CD4-positive, alpha-beta T cell treated with Interleukin-4 for 1 hour (primary cell): ENCODE data around the gene PTPRJ.

Source experiments
- DNase-seq, 2 donors: peaks; one replicate each; pipeline ENCODE4 v3.0.0-alpha.2; 2020 to 2022

Gene PTPRJ

DNA sequence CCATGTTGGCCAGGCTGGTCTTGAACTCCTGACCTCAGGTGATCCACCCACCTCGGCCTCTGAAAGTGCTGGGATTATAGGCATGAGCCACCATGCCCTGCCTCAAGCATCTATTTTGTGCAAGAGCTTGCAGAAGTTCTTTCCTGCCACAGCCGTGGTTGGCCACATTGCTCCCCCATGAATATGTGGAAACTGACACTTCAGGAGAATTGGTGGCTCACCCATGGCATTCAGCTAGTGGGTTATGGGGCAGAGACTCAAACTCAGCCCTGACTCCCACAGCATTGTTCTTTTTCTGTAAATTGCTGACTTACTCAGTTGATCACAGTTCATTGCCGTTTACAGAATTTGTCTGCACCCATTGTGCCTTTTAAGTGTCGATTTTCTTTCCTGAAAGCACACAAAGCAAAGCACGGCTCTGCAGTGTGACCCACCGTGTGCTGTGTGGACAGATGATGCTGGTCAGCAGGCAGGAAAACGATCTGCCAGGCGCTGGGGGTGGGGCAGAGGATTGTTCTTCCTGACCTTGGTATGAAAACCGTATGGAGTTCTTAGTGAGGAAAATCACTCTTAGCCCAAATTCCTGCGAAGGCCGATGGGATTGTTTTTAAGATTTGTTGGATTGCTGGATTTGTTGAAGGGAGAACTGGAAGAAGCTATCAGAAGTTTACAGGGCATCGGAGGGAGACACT lies 115.6 kb downstream of the PTPRJ start:
- no peak for DNase-seq

DNA sequence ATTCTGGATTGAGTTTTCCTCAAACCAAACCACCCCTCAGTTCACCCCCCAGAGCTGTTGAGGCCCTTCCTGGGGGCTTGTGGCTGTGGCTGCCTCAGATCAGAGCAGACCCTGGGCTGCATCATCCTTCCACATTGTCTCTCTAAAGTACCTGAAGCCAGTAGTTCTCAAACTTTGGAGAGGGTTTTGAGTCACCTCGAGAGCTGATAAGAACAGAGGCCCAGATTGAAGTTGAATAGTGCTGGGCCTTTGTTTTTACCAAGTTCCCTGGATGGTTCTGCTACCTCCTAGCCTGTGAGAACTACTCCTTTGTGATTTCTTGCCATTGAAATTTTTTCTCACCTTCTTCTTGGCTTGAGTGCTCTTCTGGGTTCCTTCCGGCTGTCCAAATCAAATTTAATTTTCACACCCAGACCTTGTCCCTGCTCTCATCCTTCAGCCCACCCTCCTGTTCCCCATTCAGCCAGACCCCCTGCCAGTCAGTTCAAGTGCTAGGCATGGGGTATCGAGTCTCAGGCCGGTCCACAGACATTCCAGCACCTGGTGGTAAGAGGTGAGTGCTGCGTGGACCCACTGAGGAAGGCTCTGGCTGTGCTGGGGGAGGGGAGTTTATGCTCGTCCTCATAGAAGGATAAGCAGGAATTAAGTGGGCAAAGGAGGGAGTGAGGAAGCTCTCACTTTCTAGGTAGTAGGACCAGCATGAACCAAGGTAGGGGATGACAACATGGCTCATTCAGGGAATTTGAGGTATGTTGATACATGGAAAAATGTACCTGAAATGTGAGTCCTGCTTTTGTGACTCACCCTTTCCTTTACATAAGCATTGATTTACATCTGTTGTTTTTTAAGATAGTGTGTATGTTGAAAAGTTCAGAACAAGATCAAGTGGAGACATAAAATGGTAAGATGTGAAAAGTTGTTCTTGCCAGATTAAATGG lies 116.5 kb downstream of the PTPRJ start:
- DNase-seq: no peak

DNA sequence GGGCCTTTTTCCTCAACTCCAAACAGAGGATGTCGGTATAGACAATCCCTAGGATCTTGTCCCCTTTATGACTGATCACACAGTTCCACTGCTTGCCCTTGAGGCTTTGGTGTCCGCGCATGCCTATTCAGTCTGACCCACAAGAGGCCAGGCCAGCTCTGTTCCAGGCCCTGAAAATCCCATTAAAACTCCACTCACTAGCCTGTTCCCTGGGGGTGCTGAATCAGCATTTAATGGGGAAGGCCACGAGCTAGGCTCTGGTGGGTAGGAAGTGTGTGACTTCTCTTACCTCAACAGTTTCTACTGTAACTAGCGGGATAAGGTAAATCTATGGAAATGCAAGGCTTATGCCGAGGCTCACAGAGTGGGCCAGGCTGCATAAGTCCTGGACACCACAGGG lies 117.7 kb downstream of the PTPRJ start:
- DNase-seq: no peak

DNA sequence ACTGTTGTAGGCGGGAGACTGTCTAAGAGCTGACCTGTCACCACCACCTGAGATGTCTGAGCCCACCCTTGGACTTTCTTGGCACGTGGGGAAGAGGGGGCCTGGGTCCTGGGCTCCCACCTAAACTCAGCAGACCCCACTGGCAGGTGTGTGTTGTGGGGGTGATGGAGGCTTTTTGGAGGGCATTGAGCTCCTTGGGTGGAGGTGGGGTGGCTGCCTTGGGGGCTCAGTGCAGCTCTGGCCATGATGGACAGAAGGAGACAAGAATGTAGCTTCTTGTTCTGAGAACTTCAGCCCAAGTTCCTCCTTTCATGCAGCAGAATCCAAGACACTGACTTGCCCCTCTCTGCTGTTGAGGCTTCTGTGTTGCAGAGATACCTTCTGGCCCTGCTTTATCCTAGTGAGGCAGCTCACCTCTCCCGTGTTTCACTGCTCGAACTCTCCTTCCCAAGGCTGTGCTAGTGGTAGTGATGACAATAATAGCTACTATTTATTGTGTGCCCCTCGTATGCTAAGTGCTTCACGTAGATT lies 119.6 kb downstream of the PTPRJ start:
- DNase-seq: no peak

DNA sequence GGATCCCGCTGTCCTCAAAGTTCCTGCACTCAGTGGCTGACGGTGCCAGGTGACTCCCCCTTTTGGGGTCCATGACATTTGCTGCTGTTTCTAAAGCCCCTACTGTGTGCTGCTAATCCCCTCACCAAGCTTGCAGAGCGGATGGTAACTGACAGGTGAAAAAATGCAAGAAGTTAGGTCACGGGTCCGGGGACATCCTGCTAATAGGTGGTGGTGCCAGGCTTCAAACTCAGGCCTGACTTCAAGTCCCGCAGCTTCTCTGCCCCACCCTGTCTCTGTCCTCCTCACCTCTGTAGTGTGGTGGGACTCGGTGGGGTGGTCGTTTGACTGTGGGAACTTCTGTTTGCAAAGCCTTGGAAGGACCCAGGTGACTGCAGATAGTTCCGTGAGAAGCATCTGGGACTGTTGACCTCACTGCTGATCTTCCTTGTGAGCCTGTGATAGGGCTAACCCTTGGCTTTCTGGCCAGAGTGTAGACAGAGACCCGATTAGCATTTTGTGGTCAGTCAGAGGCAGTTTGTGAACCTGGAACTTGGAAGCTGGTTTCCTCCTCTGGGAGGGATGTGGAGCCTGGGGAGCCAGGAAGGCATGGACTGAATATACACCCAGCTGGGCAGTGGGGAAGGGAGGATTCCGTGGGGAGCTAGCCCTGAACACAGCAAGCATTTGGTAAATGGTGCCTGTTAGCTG lies 120.8 kb downstream of the PTPRJ start:
- no peak for DNase-seq

DNA sequence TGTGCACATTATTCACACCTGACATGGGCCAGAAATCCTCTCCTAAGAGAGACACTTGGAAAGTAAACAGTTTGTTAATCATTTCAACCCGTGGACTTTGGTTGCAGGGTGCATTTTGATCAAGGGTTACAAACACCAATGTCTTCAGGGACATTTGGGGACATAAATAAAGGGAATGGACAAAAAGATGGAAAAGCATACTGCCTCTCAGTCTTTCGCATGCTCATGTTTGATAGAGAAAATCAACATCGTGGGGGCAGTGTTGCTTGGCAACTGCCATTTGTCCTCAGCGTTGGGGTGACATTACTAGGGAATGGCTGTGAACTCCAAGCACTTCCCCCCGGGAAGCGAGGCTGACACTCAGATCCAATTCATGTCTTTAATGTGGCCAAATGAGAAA lies 121.6 kb downstream of the PTPRJ start:
- no peak for DNase-seq

DNA sequence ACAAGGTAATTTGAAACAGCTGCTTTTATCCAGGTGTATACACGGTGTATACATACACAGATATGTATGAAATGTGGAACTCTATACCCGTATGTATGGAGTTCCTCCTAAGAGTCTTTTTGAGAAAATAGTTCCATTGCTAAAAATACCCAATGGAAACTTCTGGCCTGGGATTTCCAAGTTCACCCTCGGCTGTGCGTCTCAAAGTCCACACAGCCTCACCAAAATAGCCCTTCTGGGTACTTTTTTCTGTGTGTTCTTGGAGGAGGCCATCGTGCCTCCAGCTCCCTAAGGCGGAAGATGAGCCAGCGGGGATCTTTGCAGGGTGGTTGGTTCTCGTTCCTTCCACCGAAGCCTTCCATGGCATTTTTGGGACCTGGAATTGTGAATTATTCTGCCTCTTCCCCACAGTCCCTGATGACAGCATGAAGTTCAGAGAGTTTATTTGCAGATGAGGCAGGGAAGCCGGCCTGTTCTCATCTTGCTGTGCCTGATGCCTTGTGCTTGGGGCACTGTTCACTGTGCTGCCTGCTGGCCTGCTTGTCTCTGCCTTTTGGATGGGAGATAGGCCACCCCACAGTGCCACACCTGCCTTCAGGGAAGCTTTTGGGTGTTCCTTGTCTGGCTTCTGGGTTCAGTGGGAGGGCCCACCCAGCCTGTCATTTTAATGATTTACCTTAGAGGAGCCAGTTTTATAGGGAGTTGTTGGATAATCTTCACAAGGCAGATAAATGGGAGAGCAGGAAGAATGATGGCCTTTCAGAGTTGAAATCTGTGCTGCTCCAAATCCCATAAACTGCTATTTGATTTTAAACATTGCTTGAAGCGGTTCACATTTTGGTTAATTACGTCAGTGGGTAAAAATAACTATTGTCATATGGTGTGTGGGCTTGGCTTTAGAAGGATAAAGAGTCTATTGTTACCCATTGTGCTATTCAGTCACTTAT lies 123.5 kb downstream of the PTPRJ start:
- no peak for DNase-seq

DNA sequence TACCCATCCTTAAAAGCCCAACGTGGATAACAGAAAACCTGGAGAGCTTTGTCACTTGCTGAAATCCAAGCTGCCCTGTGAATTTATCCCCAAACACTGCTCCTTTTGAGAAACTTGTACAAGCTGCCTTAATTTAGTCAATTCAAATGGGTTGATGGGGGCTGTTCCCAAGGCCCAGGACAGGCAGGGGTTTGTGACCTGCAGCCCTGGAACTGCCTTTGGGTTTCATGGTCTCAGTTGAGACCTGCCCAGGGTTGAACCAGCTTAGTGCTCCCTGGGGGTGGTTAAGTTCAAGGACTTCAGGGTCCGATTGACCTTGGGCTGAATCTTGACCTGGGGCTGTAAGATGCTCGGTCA lies 124.2 kb downstream of the PTPRJ start:
- DNase-seq: no peak

DNA sequence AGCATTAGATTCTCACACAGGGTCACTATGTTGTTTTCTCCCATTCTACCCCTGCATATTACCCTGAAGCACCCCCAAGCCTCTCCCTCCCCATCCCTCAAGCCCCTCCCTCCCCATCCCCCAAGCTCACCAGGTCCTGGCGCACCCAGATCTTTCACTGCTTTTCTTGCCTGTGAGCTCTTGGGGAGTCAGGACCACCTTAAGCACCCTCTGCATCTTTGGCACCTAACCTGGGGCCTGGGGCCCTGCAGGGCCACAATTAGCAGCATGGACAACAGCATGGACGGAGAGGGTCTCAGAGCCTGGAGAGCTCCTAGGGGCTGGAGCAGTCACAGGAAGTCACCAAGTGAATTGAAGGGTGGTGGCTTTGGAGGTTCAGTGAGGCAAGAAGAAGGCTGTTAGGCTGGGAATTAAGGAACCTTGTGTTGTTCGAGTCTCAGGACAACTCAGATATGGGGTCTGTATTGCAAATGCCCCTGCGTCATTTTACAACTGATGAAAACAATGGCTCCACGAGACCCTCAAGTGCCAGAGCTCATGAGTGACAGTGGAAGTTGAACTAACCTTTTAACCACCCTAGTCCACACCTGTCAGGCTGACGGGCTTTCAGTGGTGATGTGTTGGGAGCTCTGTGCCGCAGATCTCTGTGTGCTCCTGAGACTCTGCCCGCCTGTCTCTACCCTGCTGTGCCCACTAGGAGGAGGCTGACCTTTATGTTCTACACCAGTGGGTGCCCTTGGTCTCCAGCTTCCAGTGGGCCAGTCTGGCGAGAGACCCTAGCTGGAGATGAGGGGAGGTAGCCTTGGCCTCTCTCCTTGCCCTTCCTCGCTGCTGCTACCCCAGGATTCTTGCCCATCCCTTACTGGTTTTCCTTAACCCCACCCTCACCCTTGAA lies 125.0 kb downstream of the PTPRJ start:
- DNase-seq: no peak

DNA sequence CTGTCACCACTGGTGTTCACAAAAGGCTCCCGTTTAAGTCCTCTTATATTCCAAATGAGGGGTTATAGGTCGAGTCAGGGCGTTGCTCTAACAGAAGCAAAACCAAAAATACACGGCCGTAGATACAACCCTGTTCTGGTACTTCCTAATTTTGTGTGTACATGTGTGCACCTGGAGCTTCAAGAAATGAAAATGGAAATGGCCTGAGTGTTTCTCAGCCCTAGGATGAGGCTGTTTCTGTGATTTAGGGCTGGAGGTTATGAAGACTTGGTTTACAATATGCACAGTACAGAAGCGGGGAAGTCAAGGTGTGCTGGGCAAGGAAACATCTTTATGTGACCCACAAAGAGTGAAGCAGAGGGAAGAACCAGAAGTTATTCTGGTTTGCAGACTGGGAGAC lies 125.8 kb downstream of the PTPRJ start:
- DNase-seq: no peak

DNA sequence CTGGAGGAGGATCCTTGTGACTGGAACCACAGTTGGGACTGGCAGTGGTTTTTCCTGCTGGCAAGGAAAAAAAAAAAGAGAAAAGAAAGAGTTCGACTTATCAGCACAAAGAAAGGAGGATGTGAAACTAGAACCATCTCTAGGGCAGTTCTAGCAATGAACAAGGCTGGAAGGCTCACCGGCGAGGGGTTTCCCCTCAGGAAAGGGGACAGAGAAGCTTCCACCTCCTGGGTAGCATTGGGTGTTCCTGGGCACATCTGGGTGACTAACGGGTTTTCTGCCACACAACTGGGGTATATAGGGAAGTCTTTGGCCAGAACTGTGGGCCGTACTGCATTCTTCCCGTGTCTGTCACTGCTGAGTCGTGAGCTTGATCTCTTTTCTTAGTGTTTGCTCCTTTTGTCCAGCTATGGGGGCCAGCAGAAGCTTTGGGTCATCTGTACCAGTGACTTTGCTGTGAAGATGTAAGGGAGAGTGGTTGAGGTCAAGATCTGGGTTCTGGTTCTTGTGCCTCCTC lies 126.9 kb downstream of the PTPRJ start:
- DNase-seq: peak; percentile 36 to 70

DNA sequence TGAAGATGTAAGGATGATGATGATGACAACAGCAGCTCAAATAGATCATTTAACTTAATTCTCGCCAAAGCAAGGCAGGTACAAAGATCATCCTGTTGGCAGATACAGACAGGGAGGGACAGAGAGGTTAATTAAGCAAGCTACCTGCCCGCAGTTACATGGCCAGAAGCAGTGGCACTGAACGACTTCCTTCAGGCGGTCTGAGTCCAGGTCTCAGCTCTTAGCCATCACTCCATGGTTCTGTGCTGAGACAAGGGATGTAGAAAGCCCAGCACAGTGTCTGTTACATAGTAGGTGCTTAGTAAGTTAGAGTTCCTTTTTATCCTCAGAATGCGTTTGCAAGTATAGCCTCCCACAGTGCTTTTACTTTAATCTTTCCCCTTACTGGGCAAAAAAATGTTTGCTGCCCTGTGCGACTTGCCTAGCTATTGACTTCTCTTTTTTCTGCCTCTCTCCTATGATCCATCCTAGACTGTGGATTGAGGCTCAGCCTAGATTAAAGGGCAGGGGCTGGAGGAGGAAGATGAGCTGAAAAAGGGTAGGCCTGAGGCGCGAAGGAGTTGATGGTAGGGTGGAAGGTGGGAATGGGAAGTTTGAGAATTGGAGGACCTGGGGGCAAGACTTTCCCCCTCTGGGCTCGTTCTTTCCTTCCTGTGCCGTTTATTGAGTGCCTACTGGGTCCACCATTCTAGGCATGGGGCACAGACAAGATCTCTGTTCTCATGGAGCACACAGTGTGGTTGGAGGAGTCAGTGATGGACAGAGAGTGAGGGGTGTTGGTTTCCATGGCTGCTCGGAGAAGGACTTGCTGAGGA lies 128.1 kb downstream of the PTPRJ start:
- DNase-seq: no peak

DNA sequence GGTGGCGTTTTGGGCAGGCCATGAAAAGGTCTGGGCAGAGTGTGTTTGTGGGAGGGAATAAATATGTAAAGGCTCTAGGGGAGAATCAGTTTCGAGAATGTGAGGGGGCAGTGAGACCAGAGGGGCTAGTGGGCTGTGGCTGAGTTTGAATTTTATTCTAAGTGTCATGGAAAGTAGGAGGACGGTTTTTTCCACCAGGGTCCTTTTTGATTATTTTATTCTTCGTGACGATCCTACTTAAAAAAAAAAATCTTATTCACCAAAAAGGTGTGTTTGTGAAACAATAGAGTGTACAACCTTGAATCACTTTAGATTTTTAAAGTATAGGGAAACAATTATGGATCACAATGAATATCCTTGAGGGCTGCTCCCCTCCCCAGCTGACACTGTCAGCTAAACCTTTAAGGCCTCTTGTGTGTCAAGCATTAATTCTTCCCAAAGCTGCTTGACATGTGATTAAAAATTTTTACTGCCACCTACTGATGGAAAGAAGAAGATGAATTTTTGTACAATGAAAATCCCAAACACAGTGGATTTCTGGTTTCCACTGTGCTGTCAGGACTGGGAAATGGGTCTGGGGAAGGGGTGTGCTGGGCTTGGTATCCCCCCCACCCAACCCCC lies 128.8 kb downstream of the PTPRJ start:
- peak in 1 of 2 donors; percentile 63 for DNase-seq

DNA sequence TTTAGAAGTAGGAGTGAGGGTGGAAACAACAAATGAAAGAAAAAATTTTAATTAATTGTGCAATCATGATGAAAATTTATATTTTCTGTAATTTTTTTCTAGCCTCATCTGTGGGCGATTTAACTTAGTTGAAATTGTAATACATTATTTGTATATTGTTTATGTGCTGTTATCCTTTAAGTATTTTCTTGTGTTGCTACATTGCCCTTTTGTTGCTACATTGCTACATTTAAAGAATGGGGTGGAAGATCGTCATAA lies 130.1 kb downstream of the PTPRJ start:
- no peak for DNase-seq

DNA sequence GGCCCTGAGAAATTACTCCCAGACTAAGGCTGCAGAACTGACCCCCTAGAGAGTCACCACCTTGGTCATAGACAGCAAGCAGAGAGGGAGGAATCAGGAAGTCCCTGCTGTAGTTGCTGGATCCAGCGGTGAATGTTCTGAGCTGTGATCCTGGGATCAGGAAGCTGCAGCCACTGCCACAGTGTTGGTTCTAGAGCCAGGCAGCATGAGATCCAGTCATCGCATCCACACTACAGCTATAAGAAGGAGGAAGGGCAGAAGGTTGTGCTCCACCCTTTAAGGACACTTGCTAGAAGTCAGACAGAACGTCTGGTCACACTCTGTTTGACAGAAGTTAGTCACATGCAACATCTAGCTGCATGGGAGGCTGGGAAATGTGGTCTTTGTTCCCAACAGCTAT lies 131.5 kb downstream of the PTPRJ start:
- no peak for DNase-seq

DNA sequence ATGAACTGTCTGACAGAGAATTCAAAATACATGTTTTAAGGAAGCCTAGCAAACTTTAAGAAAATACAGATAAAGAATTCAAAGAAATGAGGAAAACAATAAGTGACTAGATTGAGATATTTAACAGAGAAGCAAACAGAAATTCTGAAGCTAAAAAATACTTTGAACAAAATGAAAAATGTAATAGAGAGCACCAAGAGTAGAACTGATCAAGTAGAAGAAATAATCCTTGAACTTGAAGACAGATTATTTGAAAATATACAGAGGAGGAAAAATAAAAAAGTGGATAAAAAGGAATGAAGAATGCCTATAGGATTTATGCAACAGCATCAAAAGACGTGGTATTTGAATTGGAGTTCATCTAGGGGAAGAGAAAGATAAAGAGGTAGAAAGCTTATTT lies 134.4 kb downstream of the PTPRJ start:
- peak in 1 of 2 donors; percentile 19 for DNase-seq

DNA sequence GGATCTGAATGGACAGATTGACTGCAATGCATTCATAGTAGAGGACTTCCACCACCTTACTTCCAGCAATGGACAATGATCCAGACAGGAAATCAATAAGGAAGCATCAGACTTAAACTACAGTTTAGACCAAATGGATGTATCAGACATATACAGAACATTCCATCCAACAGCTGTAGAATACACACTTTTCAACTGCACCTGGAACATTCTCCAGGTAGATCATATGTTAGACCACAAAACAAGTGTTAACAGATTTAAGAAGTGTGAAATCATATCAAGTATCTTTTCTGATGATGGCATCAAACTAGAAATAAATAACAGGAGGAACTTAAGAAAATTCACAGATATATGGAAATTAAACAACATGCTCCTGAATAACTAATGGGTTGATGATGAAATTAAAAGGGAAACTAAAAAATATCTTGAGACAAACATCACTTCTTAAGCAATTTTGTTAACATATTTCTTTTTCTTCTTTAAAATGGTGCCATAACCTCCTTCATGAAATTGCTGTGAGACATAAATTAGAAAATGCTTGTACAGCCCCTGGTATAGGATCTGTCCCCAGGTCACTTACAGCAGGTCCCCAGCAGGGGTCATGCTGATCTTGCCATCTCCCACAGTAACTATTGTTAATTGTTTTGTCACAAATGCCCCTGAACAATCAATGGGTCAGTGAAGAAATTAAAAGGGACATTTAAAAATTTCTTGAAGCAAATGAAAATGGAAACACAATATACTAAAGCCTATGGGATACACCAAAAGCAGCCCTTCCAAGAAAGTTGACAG lies 136.3 kb downstream of the PTPRJ start:
- DNase-seq: peak in 1 of 2 donors; percentile 22

DNA sequence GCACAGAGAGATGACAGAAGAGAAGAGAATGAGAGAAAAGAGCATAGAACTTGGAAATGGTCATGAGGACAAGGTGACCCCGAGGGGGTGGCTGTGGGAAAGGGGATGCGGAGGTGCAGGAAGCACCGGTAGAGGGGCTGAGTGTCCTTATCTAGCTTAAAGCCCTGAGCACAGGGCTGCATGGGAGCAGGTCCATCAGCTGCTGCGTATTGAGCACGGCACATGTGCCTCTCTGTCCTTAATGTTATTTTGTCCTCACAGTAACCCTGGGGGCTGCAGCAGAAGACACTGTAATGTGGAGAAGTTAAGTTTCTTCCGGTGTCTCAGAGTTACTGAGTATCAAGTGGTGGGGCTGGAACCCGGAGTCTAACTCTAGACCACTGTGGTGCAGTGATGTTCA lies 141.9 kb downstream of the PTPRJ start:
- DNase-seq: no peak

DNA sequence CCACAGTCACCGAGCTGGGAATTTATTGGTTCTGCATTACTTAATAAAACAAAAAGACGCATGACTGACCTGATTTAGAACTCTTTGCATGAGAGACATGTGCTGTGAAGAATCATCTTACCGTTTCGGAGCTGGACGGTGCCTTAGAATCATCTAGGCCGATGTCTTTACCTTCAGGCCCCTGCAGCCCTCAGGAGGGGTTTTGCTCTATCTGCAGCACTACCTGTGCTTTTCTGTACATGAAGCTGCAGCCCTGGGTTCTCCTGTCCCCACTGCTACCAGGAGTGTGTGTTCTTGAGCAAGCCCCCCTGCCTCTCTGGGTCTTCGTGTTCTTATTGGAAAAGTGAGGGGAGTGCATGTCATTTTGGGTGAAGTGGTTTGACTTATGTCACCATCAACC lies 142.3 kb downstream of the PTPRJ start:
- DNase-seq: no peak
